Tibial artery (tissue), 4 donors: Measurements from ENCODE around the gene KCNG3.

Experiments
- DNase-seq, 2 donors: peaks; one replicate each; pipeline ENCODE4 v3.0.0-alpha.2; 2019
- H3K27ac ChIP-seq, 2 donors: fragments of 200-600 bp; sonication (generic) in 1 of 2; 1 replicate in 1 of 2; 2 replicates in 1 of 2; pipeline ENCODE4 v1.5.1; 2018 to 2019; ENCODE audit warnings: mild to moderate bottlenecking in 1 of 2
- H3K27me3 ChIP-seq, 2 donors: fragments of 200-600 bp; sonication (generic) in 1 of 2; one replicate each; pipeline versions ENCODE4 v1.5.1 to v1.6.0; 2016 to 2019
- H3K36me3 ChIP-seq, 3 donors: fragments of 200-600 bp; sonication (generic) in 2 of 3; one replicate each; pipeline ENCODE4 v1.5.1; 2016 to 2019; ENCODE audit warnings: mild to moderate bottlenecking in 2 of 3
- H3K4me1 ChIP-seq, 4 donors: fragments of 200-600 bp; sonication (generic) in 2 of 4; 1 replicate in 3 of 4; 2 replicates in 1 of 4; pipeline ENCODE4 v1.5.1; 2016 to 2019
- H3K4me3 ChIP-seq, 2 donors: fragments of 200-600 bp; sonication (generic) in 1 of 2; 1 replicate in 1 of 2; 2 replicates in 1 of 2; pipeline ENCODE4 v1.5.1; 2018 to 2019; ENCODE audit warnings: mild to moderate bottlenecking in 2 of 2
- H3K9me3 ChIP-seq, 3 donors: fragments of 200-600 bp; sonication (generic) in 1 of 3; one replicate each; pipeline ENCODE4 v1.5.1; 2016 to 2019
- CTCF ChIP-seq, 2 experiments: fragments of 200-600 bp in 1 of 2; fragments of 450-650 bp in 1 of 2; IDR thresholded peaks; one replicate each; pipeline ENCODE4 v1.5.1; 2017 to 2019; ENCODE audit warnings: antibody characterized with exemption in 2 of 2, mild to moderate bottlenecking in 1 of 2, moderate library complexity in 1 of 2
- intact Hi-C: fragments of 100-400 bp; cut with DNase I; formaldehyde crosslinking; loops from one replicate; pipeline ENCODE4 v1.15.0; 2023; ENCODE audit warnings: low total_unique reads

The KCNG3 gene

GRCh38 chr2:42510191-42510590 lies 16.4 kb upstream of the KCNG3 start:
- intact Hi-C loops, result loop anchor here (5.0 kb wide), 1 partner anchor 152 kb away; no protein-coding TSS in a partner anchor

GRCh38 chr2:42504364-42505230 lies 10.8 kb upstream of the KCNG3 start:
- DNase-seq, result no peak
- peaks cover 0 to 7% of the 10 kb centered on the region in 2 donors for H3K27me3 ChIP-seq
- H3K36me3 ChIP-seq, result no peaks in the 10 kb centered on the region
- H3K27ac ChIP-seq, result no peak overlapping the region
- intact Hi-C loops, result no loop called here
- no peaks in the 10 kb centered on the region for H3K4me1 ChIP-seq
- no peaks in the 10 kb centered on the region for H3K9me3 ChIP-seq
- no peak overlapping the region for H3K4me3 ChIP-seq
- no peak for TF ChIP-seq CTCF (IDR thresholded peaks at IDR 0.05)

More at GRCh38 chr2:42510191-42510590, 16.4 kb upstream of the KCNG3 start:
- no peak overlapping the region for H3K4me3 ChIP-seq
- no peak for DNase-seq
- H3K4me1 ChIP-seq, result no peaks in the 10 kb centered on the region
- TF ChIP-seq CTCF (IDR thresholded peaks at IDR 0.05), result no peak
- H3K27ac ChIP-seq, result no peak overlapping the region
- H3K9me3 ChIP-seq, result no peaks in the 10 kb centered on the region
- H3K27me3 ChIP-seq, result no peaks in the 10 kb centered on the region
- no peaks in the 10 kb centered on the region for H3K36me3 ChIP-seq

GRCh38 chr2:42503291-42503690 lies 9.5 kb upstream of the KCNG3 start:
- no peak for TF ChIP-seq CTCF (IDR thresholded peaks at IDR 0.05)
- Histone ChIP-seq H3K27me3 (peaks cover 0 to 7% of the 10 kb centered on the region in 2 donors), H3K27ac (no peak overlapping the region), H3K36me3 (no peaks in the 10 kb centered on the region), H3K9me3 (no peaks in the 10 kb centered on the region), H3K4me1 (no peaks in the 10 kb centered on the region), H3K4me3 (no peak overlapping the region)
- no peak for DNase-seq
- intact Hi-C loops, result no loop called here

GRCh38 chr2:42498497-42498896 lies 4.7 kb upstream of the KCNG3 start:
- no peak overlapping the region for H3K4me3 ChIP-seq
- H3K9me3 ChIP-seq, result no peaks in the 10 kb centered on the region
- H3K36me3 ChIP-seq, result no peaks in the 10 kb centered on the region
- DNase-seq, result no peak
- no peak overlapping the region for H3K27ac ChIP-seq
- peaks cover 2 to 39% of the 10 kb centered on the region in 2 donors for H3K27me3 ChIP-seq
- no peak for TF ChIP-seq CTCF (IDR thresholded peaks at IDR 0.05)
- peaks cover 0 to 20% (median 14%) of the 10 kb centered on the region in 4 donors for H3K4me1 ChIP-seq
- intact Hi-C loops, result no loop called here

DNA sequence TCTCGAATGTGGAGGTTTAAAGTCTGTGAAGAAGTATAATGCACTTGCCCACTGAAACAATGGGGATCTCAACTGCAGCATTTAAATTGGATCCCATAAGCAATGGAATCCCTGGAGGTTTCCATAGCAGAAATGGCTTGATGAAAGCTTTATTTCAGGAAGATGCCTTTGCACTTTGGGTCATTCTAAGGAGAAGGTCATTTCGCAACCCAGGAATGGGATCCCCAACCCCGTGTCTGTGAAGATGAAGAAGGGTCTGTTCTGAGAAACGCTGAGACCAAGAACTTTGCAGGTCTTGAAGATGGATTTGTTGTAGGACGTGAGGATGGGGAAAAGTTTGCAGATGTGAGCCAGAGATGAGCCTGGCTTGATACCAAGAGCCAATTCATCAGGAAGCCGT lies 1.8 kb upstream of the KCNG3 start:
- Histone ChIP-seq H3K36me3 (no peaks in the 10 kb centered on the region), H3K27me3 (peaks cover 4 to 45% of the 10 kb centered on the region in 2 donors), H3K27ac (no peak overlapping the region), H3K9me3 (no peaks in the 10 kb centered on the region), H3K4me3 (no peak overlapping the region), H3K4me1 (peaks cover 0 to 27% (median 19%) of the 10 kb centered on the region in 4 donors)
- no peak for DNase-seq
- TF ChIP-seq CTCF (IDR thresholded peaks at IDR 0.05), result no peak
- intact Hi-C loops, result no loop called here
